H1 (cell line): ENCODE measurements around the gene GNG8. TPM values are rescaled to one million over a fixed set of nuclear protein-coding genes. Genes with fewer than 3 reads are reported as not detected.

Source experiments
- CTCF ChIA-PET: fragments of 300-600 bp; sonication (Branson Sonifier 250); formaldehyde crosslinking; loops from one replicate; lab custom pipeline; 2021; ENCODE audit not compliant: partially characterized antibody; lab: Charles Lee
- POLR2A ChIA-PET: fragments of 300-600 bp; sonication (Branson Sonifier 250); formaldehyde crosslinking; loops from one replicate; lab custom pipeline; 2021; ENCODE audit warnings: inconsistent platforms; ENCODE audit not compliant: partially characterized antibody; lab: Charles Lee
- DNase-seq, 2 experiments: peaks; one replicate each; pipeline versions ENCODE4 v3.0.0 to v3.0.0-alpha.2; 2010 to 2022; ENCODE audit warnings: low spot score in 2 of 2, low read depth in 1 of 2, mixed read lengths in 1 of 2
- FAIRE-seq: peaks from 2 replicates; lab custom pipeline; 2011; peaks lifted over from hg19 to GRCh38; lab: Jason Lieb, UNC
- H2AFZ ChIP-seq: 2 replicates; pipeline ENCODE4 v1.8.1; 2012; ENCODE audit warnings: low read length, inconsistent platforms
- H2AK5ac ChIP-seq: 2 replicates; pipeline ENCODE4 v1.6.1; 2013; ENCODE audit warnings: low read depth, low read length
- H2BK120ac ChIP-seq: replicated peaks from 2 replicates; pipeline ENCODE3; 2013; ENCODE audit warnings: low read depth, low read length, inconsistent platforms
- H2BK12ac ChIP-seq: 2 replicates; pipeline ENCODE4 v1.6.1; 2013; ENCODE audit warnings: low read depth, low read length
- H2BK15ac ChIP-seq: 2 replicates; pipeline ENCODE4 v1.6.1; 2013; ENCODE audit warnings: low read length
- H2BK20ac ChIP-seq: 2 replicates; pipeline ENCODE4 v1.6.1; 2013; ENCODE audit warnings: low read length
- H2BK5ac ChIP-seq: 2 replicates; pipeline ENCODE4 v1.6.1; 2013; ENCODE audit warnings: low read depth, low read length
- H3K14ac ChIP-seq: 2 replicates; pipeline ENCODE4 v1.6.1; 2013; ENCODE audit warnings: inconsistent platforms; ENCODE audit not compliant: insufficient read length
- H3K18ac ChIP-seq: 2 replicates; pipeline ENCODE4 v1.6.1; 2013; ENCODE audit warnings: low read length; ENCODE audit errors: extremely low read depth
- H3K23ac ChIP-seq: 2 replicates; pipeline ENCODE4 v1.6.1; 2013; ENCODE audit warnings: inconsistent platforms; ENCODE audit not compliant: insufficient read length
- H3K23me2 ChIP-seq: 2 replicates; pipeline ENCODE4 v1.6.1; 2013; ENCODE audit warnings: low read depth, low read length
- H3K27ac ChIP-seq: 2 replicates; pipeline ENCODE4 v1.6.1; 2011; ENCODE audit warnings: low read depth, low read length, inconsistent platforms
- H3K27me3 ChIP-seq, 4 experiments: replicated peaks in 1 of 4; 1 replicate in 1 of 4; 2 replicates in 3 of 4; pipeline versions ENCODE4 v1.6.1 to v1.8.1; 2011 to 2013; ENCODE audit warnings: low read length in 3 of 4, mild to moderate bottlenecking in 3 of 4, inconsistent platforms in 2 of 4, mixed read lengths in 2 of 4, moderate library complexity in 1 of 4; ENCODE audit not compliant: control insufficient read depth in 3 of 4, insufficient read depth in 3 of 4; ENCODE audit errors: extremely low read depth in 1 of 4
- H3K36me3 ChIP-seq, 4 experiments: 2 replicates each; pipeline versions ENCODE4 v1.6.1 to v1.8.1; 2011 to 2013; ENCODE audit warnings: mild to moderate bottlenecking in 4 of 4, low read length in 3 of 4, moderate library complexity in 2 of 4, control low read depth in 1 of 4, inconsistent platforms in 1 of 4; ENCODE audit not compliant: insufficient read depth in 4 of 4, control insufficient read depth in 2 of 4
- H3K4ac ChIP-seq: replicated peaks from 2 replicates; pipeline ENCODE3; 2013; ENCODE audit warnings: low read length, low read depth, mixed read lengths, inconsistent platforms; ENCODE audit not compliant: insufficient read length
- H3K4me1 ChIP-seq, 4 experiments: replicated peaks in 1 of 4; 1 replicate in 1 of 4; 2 replicates in 3 of 4; pipeline versions ENCODE4 v1.6.1 to v1.8.1; 2011 to 2013; ENCODE audit warnings: low read length in 3 of 4, inconsistent platforms in 2 of 4, mixed read lengths in 1 of 4; ENCODE audit not compliant: insufficient read depth in 4 of 4, control insufficient read depth in 3 of 4
- H3K4me2 ChIP-seq, 2 experiments: 2 replicates each; pipeline versions ENCODE4 v1.6.1 to v1.8.1; 2011 to 2013; ENCODE audit warnings: low read depth in 2 of 2, low read length in 2 of 2, control low read depth in 1 of 2, inconsistent platforms in 1 of 2, mild to moderate bottlenecking in 1 of 2; ENCODE audit not compliant: insufficient read depth in 1 of 2
- H3K4me3 ChIP-seq, 4 experiments: fragments of 200-600, 300-600 bp in 1 of 4; sonication (generic), shearing (Covaris generic), sonication (Bioruptor Twin) in 1 of 4; 2 replicates each; pipeline versions ENCODE4 v1.5.1 to v1.8.1; 2011 to 2016; ENCODE audit warnings: low read length in 4 of 4, low read depth in 3 of 4, control low read depth in 2 of 4, inconsistent platforms in 2 of 4, mild to moderate bottlenecking in 2 of 4, mixed read lengths in 1 of 4, moderate library complexity in 1 of 4; ENCODE audit not compliant: insufficient read depth in 2 of 4; ENCODE audit errors: extremely low read depth in 1 of 4
- H3K56ac ChIP-seq: replicated peaks from 2 replicates; pipeline ENCODE3; 2013; ENCODE audit warnings: low read depth, mild to moderate bottlenecking, mixed read lengths, low read length, inconsistent platforms; ENCODE audit not compliant: insufficient read length
- H3K79me1 ChIP-seq: 2 replicates; pipeline ENCODE4 v1.6.1; 2013; ENCODE audit warnings: low read depth, low read length, control low read depth
- H3K79me2 ChIP-seq, 2 experiments: 2 replicates each; pipeline versions ENCODE4 v1.6.1 to v1.8.1; 2012 to 2013; ENCODE audit warnings: low read length in 2 of 2, mild to moderate bottlenecking in 2 of 2, inconsistent platforms in 1 of 2; ENCODE audit not compliant: insufficient read depth in 2 of 2, control insufficient read depth in 1 of 2
- H3K9ac ChIP-seq, 4 experiments: replicated peaks in 1 of 4; 1 replicate in 1 of 4; 2 replicates in 3 of 4; pipeline versions ENCODE4 v1.6.1 to v1.8.1; 2011 to 2013; ENCODE audit warnings: low read depth in 3 of 4, low read length in 3 of 4, control low read depth in 2 of 4, mild to moderate bottlenecking in 2 of 4, moderate library complexity in 2 of 4, inconsistent platforms in 1 of 4; ENCODE audit errors: extremely low read depth in 1 of 4
- H3K9me3 ChIP-seq, 2 experiments: 2 replicates each; pipeline versions ENCODE4 v1.6.1 to v1.8.1; 2012 to 2013; ENCODE audit warnings: mild to moderate bottlenecking in 2 of 2, moderate library complexity in 2 of 2, control low read depth in 1 of 2, inconsistent platforms in 1 of 2, low read depth in 1 of 2, low read length in 1 of 2, mixed read lengths in 1 of 2; ENCODE audit not compliant: insufficient read depth in 2 of 2
- H4K20me1 ChIP-seq, 2 experiments: replicated peaks in 1 of 2; 2 replicates each; pipeline versions ENCODE3 to v1.8.1; 2011 to 2013; ENCODE audit warnings: inconsistent platforms in 2 of 2, low read length in 2 of 2, mild to moderate bottlenecking in 1 of 2; ENCODE audit not compliant: insufficient read depth in 2 of 2, control insufficient read depth in 1 of 2
- H4K5ac ChIP-seq: 2 replicates; pipeline ENCODE4 v1.6.1; 2013; ENCODE audit warnings: low read length, low read depth, mixed read lengths, inconsistent platforms; ENCODE audit not compliant: insufficient read length
- H4K8ac ChIP-seq: 2 replicates; pipeline ENCODE4 v1.8.0; 2013; ENCODE audit warnings: mild to moderate bottlenecking, moderate library complexity, low read length, inconsistent platforms; ENCODE audit not compliant: insufficient read depth; ENCODE audit errors: extremely low read depth
- H4K91ac ChIP-seq: replicated peaks from 2 replicates; pipeline ENCODE3; 2013; ENCODE audit warnings: low read length, mixed read lengths, inconsistent platforms; ENCODE audit not compliant: insufficient read length
- CEBPB ChIP-seq: IDR thresholded peaks from 2 replicates; pipeline ENCODE4 v1.6.1; 2012; ENCODE audit warnings: low read depth, low read length
- CHD1 ChIP-seq: IDR thresholded peaks from 2 replicates; pipeline ENCODE4 v1.6.1; 2012; ENCODE audit warnings: low read depth, low read length, improper control_type of control experiment
- CHD2 ChIP-seq: IDR thresholded peaks from 2 replicates; pipeline ENCODE4 v1.6.1; 2012; ENCODE audit warnings: low read length, improper control_type of control experiment
- GTF2F1 ChIP-seq: IDR thresholded peaks from 2 replicates; pipeline ENCODE4 v1.6.1; 2012; ENCODE audit warnings: low read depth, low read length, improper control_type of control experiment, borderline replicate concordance
- PHF8 ChIP-seq: fragments of 200-600 bp; sonication (generic); conservative IDR thresholded peaks from 2 replicates; pipeline ENCODE4 v1.7.1; 2012; ENCODE audit warnings: low read depth, mild to moderate bottlenecking, inconsistent platforms, low read length, moderate library complexity
- SP2 ChIP-seq: IDR thresholded peaks from 2 replicates; pipeline ENCODE4 v1.6.1; 2012; ENCODE audit warnings: mild to moderate bottlenecking, low read length, inconsistent platforms
- TBP ChIP-seq: IDR thresholded peaks from 2 replicates; pipeline ENCODE4 v1.6.1; 2011; ENCODE audit warnings: low read depth, low read length, improper control_type of control experiment
- TEAD4 ChIP-seq: IDR thresholded peaks from 2 replicates; pipeline ENCODE4 v1.6.1; 2012; ENCODE audit warnings: low read depth, low read length, inconsistent platforms, mixed read lengths
- WGBS, 2 experiments: shearing (Covaris generic) in 1 of 2; methylation state at CpG; one replicate each; pipeline versions ENCODE4 v1.1.6 to v1.1.7; 2013 to 2015; ENCODE audit warnings: low lambda C conversion rate in 2 of 2, mixed read lengths in 2 of 2, inconsistent platforms in 1 of 2, low coverage in 1 of 2, missing lambda C conversion rate in 1 of 2; ENCODE audit not compliant: insufficient replicate concordance in 2 of 2, insufficient coverage in 1 of 2, insufficient read length in 1 of 2; ENCODE audit errors: extremely low coverage in 1 of 2, missing lambda C conversion rate in 1 of 2; 5-methylcytosine and 5-hydroxymethylcytosine counted together
- polyA plus RNA-seq, 7 experiments: library from polyadenylated mRNA; depleted of rRNA in 3 of 7; stranded (reverse) in 5 of 7; unstranded in 2 of 7; fragments of >200 nt in 5 of 7; fragments of 200-250 nt in 2 of 7; gene quantifications; 1 replicate in 5 of 7; 2 replicates in 1 of 7; 4 replicates in 1 of 7; pipeline versions ENCODE4 v1.2.1 to v1.2.3, GENCODE V29; 2011 to 2013; ENCODE audit warnings: missing spikeins in 2 of 7, mixed read lengths in 2 of 7
- total RNA-seq: library from RNA; stranded (reverse); fragmentation: NEBNext Ultra II Directional; extraction: Animal tissue kit (Norgen Biotek cat#: 25700); gene quantifications from 2 replicates; pipeline ENCODE4 v1.2.1, GENCODE V29; 2021

Gene GNG8
- total and polyA plus RNA-seq, 2 of the 8 experiments (the other 6 are each of a cell fraction or from before 2014, with no cell fraction given) = not detected

GRCh38 chr19:46602392-46603194, 33.4 kb downstream of the GNG8 start:
- H2BK5ac ChIP-seq = no peak overlapping the region
- H2BK120ac ChIP-seq = no peak overlapping the region
- H3K23me2 ChIP-seq = peaks cover 11% of the 10 kb centered on the region
- H3K27me3 ChIP-seq = no peaks in the 10 kb centered on the region
- 68% methylated on average over 20 of the region's 23 CpGs; no CpG with 5 or more reads in 1 of the 2 experiments for WGBS, 2 experiments
- H3K79me2 ChIP-seq = peaks cover 15 to 36% of the 10 kb centered on the region in 2 experiments
- H2BK15ac ChIP-seq = no peak overlapping the region
- H3K4me2 ChIP-seq = peak overlapping the region; percentile 79 to 93
- no peak overlapping the region for H3K4ac ChIP-seq
- no peak overlapping the region for H3K27ac ChIP-seq
- H3K23ac ChIP-seq = no peak overlapping the region
- H3K9me3 ChIP-seq = no peaks in the 10 kb centered on the region
- H3K56ac ChIP-seq = no peak overlapping the region
- H3K36me3 ChIP-seq = peaks cover 7 to 21% (median 17%) of the 10 kb centered on the region in 4 experiments; a peak in 7 of 8 replicates
- CTCF ChIA-PET = interaction anchor here (0.8 to 3.3 kb wide), 13 partner anchors 9 to 81 kb away, joined by 3 to 17 read pairs (median 6); no protein-coding TSS in a partner anchor
- no peak overlapping the region for H3K18ac ChIP-seq
- no peak overlapping the region for H2BK20ac ChIP-seq
- no peak overlapping the region for H2BK12ac ChIP-seq
- H3K4me3 ChIP-seq = peak overlapping the region; percentile 90 to 100 (median 94)
- H3K9ac ChIP-seq = peak overlapping the region in 1 of 4 experiments; percentile 68; a peak in 3 of 7 replicates
- no peak overlapping the region for H4K8ac ChIP-seq
- H4K91ac ChIP-seq = no peak overlapping the region
- H2AFZ ChIP-seq = no peak overlapping the region
- TF ChIP-seq TEAD4 = no peak
- no peak for TF ChIP-seq SP2
- no peak for TF ChIP-seq CHD1
- no peak for TF ChIP-seq CHD2
- TF ChIP-seq TBP = no peak
- TF ChIP-seq GTF2F1 = no peak
- TF ChIP-seq CEBPB = no peak
- TF ChIP-seq PHF8 = no peak
- TF ChIP-seq, all 59 proteins: peak for 0
- H3K79me1 ChIP-seq = peaks cover 16% of the 10 kb centered on the region
- FAIRE-seq (no peak), DNase-seq (no peak)
- peaks cover 0 to 19% (median 9%) of the 10 kb centered on the region in 4 experiments; a peak in 5 of 7 replicates for H3K4me1 ChIP-seq
- H3K14ac ChIP-seq = no peak overlapping the region
- H4K20me1 ChIP-seq = peaks cover 20 to 32% of the 10 kb centered on the region in 2 experiments
- H2AK5ac ChIP-seq = no peak overlapping the region
- POLR2A ChIA-PET = interaction anchor here (0.6 to 4.2 kb wide), 8 partner anchors 9 to 77 kb away, joined by 3 to 28 read pairs (median 4); partner anchors contain the start of gene DACT3
- H4K5ac ChIP-seq = no peak overlapping the region
